Measurements from ENCODE around the gene TARS1.

TARS1 gene

GRCh38 chr5:33441241-33442177, 744 bp downstream of the TARS1 start:
- DNase-seq = peak; percentile 52

GRCh38 chr5:33444542-33444941, 3.8 kb downstream of the TARS1 start:
- DNase-seq = no peak

- no peak for DNase-seq
These were observed 5.0 kb downstream of the TARS1 start for GRCh38 chr5:33445798-33446197.

- no peak for DNase-seq
These were observed 7.4 kb downstream of the TARS1 start for GRCh38 chr5:33448118-33448517.

- no peak for DNase-seq
These were observed 16.4 kb downstream of the TARS1 start for GRCh38 chr5:33457126-33457525.

- DNase-seq = no peak
These were observed 17.1 kb downstream of the TARS1 start for GRCh38 chr5:33457817-33458216.

GRCh38 chr5:33460210-33460609, 19.4 kb downstream of the TARS1 start:
- no peak for DNase-seq

GRCh38 chr5:33462456-33462855, 21.7 kb downstream of the TARS1 start:
- no peak for DNase-seq

GRCh38 chr5:33465120-33465519, 24.4 kb downstream of the TARS1 start:
- DNase-seq = no peak

GRCh38 chr5:33468775-33469435, 28.1 kb downstream of the TARS1 start:
- DNase-seq = no peak

GRCh38 chr5:33470544-33470943, 29.8 kb downstream of the TARS1 start:
- DNase-seq = no peak

- DNase-seq = no peak
These were observed 32.1 kb downstream of the TARS1 start for GRCh38 chr5:33472805-33473409.

GRCh38 chr5:33474004-33474403, 33.2 kb downstream of the TARS1 start:
- no peak for DNase-seq

GRCh38 chr5:33474931-33475499, 34.2 kb downstream of the TARS1 start:
- DNase-seq = no peak

- no peak for DNase-seq
These were observed 34.9 kb downstream of the TARS1 start for GRCh38 chr5:33475706-33476105.

- no peak for DNase-seq
These were observed 36.2 kb downstream of the TARS1 start for GRCh38 chr5:33476992-33477391.

- DNase-seq = no peak
These were observed 37.1 kb downstream of the TARS1 start for GRCh38 chr5:33477816-33478215.

- no peak for DNase-seq
These were observed 38.5 kb downstream of the TARS1 start for GRCh38 chr5:33479311-33479710.

- DNase-seq = no peak
These were observed 40.1 kb downstream of the TARS1 start for GRCh38 chr5:33480876-33481275.

- DNase-seq = no peak
These were observed 41.6 kb downstream of the TARS1 start for GRCh38 chr5:33482335-33482734.

- no peak for DNase-seq
These were observed 46.5 kb downstream of the TARS1 start for GRCh38 chr5:33487236-33487635.

GRCh38 chr5:33488558-33489355, 48.0 kb downstream of the TARS1 start:
- no peak for DNase-seq

Data from DMS53 (cell line).